Peyer's patch (tissue), 4 donors: ENCODE data around the gene PAQR9.

Experiments
- CTCF ChIP-seq, 6 experiments: fragments of 450-650 bp in 4 of 6; fragments of 200-600 bp in 2 of 6; sonication (generic) in 1 of 6; IDR thresholded peaks; one replicate each; pipeline ENCODE4 v1.5.1; 2017 to 2019; ENCODE audit warnings: antibody characterized with exemption in 6 of 6, mild to moderate bottlenecking in 3 of 6, moderate library complexity in 1 of 6
- POLR2A ChIP-seq, 2 donors: fragments of 450-650 bp; IDR thresholded peaks; one replicate each; pipeline ENCODE4 v1.5.1; 2017; ENCODE audit warnings: antibody characterized with exemption in 2 of 2, mild to moderate bottlenecking in 2 of 2, moderate library complexity in 2 of 2

- TF ChIP-seq CTCF (IDR thresholded peaks at IDR 0.05): no peak
- TF ChIP-seq POLR2A (IDR thresholded peaks at IDR 0.05): no peak
These were observed 11.7 kb downstream of the PAQR9 start for GRCh38 chr3:142951794-142952193.
